Measurements from ENCODE around the gene KIF18B.

KIF18B gene

GRCh38 chr17:44947461-44948314 lies at the start of gene KIF18B:
Gene KIF18B, minus strand, starts transcription at chr17:44947773. Its CDS starts 11,429 bp downstream, at chr17:44936344.
- DNase-seq = peak; percentile 88

DNA sequence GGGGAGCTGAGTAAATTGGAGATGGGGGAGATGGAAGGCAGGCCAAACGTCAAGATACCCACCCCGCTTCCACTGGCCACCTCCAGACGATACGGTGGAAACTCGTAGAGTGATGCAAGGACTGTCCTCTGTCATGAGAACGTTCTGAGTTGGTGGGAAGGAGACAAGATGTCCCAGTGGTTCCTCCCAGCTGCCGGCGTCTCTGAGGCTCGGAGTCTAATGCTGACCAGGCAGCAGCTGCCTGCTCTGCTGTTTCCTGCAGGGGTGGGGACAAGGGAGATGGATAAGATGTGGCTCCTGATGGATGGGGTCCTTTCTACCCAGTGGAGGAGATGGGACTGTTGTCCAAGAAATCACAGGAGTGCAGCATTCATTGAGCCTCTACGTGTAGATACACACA lies 48.7 kb upstream of the KIF18B start:
- DNase-seq = no peak

DNA sequence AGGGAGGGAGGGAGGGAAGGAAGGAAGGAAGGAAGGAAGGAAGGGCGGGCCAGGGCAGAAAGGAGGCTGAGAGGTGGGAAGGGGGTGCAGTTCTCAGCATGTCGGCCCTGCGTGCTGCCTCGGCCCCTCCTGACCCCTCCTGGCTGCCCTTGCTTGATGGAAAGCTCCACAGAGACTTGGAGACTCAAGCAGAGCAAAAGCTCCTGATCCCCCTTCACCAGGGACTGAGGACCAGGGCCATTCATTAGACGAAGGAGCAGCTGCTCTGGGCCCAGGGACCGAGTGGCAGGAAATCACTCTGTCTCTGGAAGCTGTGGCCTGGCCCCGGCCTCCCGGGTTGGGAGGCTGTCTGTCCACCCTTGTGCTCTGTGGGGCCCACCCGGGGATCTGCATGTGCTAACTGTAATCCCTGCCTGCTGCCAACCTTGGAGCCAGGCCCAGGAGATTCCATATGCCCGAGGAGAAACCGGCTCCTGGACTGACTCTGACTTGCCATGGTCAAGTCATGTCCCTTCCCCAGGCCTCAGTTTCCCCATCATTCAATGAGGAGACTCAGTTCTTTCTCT lies 47.9 kb upstream of the KIF18B start:
- DNase-seq = no peak

- no peak for DNase-seq
Observed at GRCh38 chr17:44992242-44992939, 44.8 kb upstream of the KIF18B start.

GRCh38 chr17:44990994-44991393 lies 43.4 kb upstream of the KIF18B start:
- DNase-seq = no peak

DNA sequence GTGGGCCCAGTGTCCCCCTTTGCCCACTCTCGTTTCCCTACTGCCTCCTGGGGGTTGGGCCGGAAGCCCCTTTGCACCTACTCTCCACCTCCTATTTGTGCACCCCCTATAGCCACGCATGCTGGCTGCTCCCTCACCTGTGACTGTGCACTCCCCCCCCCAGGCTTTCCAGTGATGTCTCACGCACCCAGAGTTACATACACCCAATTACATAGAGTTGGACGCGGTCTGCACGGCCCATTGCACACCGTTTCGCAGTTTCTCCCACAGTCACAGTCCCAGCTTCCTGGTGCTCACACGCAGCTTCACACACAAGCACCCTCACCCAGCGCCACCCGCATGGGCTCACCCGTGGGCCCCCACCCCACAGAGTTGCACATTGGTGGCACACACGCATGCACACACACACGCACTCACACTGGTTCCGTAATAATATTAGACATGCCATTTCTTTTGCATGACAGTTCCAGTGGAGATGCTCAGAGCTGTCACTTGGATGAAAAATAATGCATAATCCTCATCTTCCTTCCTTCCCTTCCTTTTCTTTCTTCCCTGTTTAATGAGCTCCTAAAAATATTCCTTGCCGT lies 42.1 kb upstream of the KIF18B start:
- DNase-seq = no peak

- DNase-seq = no peak
Observed at GRCh38 chr17:44988044-44988942, 40.7 kb upstream of the KIF18B start.

DNA sequence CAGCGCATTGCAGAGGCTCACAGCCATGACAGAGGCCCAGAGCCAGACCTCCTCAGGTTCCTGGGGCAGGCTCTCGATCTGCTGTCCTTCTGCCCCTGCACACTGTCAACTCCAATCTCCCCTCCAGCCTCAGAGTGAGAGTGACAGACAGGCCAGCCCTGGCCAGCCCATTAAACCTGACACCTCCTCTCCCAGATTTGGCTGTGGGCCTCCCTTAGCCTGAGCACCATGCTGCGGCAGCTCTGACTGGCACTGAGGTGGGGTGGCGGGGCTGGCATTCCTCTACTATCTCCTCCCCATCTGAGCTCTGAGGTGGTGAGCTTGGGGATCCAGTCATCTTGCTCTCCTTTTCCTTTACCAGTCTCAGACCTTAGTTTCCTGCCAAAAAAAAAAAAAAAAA lies 36.0 kb upstream of the KIF18B start:
- DNase-seq = no peak

DNA sequence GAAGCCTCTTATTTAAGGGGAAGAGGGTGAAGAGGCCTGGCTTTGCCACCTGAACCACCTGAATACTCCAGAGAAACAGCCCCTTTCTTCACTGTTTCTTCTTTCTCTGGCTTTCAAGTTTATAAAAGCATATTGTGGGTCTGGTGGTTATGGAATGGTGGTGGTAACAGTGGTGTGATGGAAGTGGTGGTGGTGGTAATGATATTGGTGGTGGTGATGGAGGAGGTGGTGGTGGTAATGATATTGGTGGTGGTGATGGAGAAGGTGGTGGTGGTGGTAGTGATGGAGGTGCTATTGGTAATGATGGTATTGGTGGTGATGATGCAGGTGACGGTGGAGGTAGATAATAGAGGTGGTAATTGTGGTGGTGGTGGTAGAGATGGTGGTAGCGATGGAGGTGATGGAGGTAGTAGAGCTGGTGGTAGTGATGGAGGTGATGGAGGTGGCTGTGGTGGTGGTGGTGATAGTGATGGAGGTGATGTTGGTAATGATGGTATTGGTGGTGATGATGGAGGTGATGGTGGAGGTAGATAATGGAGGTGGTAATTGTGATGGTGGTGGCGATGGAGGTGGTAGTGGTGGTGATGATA lies 34.6 kb upstream of the KIF18B start:
- no peak for DNase-seq

DNA sequence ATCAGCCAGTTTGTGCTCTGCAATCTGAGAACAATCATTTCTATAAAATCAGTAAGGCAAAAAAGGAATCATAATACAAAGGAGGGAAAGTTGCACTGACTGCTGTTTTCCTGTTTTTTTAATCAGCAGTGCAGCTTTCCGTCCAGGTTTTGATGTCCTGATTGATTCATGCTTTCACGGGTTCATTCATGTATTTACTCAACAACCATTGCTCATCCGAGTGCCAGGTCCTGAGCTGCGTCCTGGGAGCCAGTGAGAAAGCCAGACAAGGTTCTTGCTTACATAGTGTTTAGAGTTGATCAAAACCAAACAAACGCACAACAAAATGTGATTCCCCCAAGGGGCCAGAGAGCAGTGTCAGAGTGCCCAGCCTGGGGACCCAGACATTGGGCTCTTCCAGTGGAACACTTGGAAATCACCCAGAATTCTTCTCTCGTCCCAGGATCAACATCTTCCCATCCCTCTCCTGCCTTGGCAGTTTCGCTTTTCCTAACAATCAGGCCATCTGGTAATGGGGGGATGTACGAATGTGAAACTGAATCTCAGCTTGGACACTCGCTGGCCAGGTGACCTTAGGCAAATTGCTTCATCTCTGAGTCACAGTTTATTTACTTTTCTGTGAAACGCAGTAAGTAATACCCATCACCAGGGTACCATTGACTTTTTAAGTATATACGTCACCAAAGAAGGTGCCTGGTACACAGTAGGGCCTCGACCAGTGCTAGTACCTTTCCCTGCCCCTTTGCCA lies 33.8 kb upstream of the KIF18B start:
- DNase-seq = no peak

DNA sequence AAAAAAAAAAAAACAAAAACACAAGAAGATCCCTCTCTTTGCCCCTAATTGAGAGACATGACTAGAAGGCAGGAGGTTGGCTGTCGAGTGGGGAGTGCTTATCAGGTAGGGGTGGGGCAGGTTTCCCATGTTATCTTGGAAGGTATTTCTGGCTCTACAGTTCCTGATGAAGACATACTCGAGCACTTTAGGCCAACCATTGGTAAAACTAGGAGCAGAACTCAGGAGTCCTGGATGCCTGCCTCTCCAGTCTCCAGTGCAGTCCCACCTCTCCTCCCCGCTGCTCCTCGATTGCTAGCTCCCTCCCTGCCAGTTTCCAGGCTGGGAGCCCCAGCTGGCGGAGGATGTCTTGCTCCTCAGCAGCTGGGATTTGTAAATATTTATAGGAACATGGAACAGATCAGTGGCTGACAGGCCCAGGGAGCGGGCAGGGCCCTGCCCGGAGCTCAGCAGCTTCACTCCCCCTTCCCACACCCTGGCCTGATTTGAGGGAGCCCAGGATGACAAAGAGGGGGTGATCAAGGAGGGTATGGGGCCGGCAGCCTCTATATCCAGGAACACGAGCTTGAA lies 31.9 kb upstream of the KIF18B start:
- DNase-seq = no peak

DNA sequence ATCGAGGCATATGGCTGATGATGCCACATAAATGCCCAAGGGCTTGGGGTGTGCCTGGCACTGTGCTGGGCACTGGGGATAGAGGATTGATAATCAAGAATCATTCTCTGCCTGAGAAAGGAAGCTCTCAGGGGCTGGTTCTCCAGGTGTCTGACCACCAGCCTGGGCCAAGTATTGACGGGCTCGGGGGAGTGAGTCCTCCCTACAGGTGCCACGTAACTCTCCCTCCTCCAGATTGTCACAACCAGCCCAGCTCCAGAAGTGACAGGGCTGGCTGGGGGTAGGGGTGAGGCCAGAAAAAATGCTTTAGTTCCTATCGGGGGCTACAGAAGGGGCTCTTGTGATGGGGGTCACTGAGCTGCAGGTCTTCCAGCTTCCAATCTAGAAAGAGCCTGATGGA lies 31.2 kb upstream of the KIF18B start:
- no peak for DNase-seq

- no peak for DNase-seq
Observed at GRCh38 chr17:44977814-44978550, 30.4 kb upstream of the KIF18B start.

DNA sequence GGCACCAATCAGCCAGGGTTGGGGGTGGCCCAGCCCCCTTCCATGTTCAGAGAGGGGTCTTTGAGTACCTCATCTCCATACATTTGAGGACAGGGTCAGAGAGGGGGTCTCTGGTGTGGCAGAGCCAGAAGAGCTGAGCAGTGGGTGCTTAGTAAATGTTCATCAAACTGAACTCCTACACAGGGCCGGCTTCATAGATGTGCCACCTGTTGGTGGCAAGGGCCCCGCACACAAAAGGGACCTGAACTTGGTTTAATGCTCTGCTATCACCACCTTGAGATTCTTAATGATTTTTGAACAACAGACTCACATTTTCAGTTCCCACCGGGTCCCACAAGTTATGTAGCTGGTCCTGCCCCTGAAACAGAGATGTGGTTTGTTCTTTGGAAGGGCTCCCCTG lies 29.5 kb upstream of the KIF18B start:
- no peak for DNase-seq

- no peak for DNase-seq
Observed at GRCh38 chr17:44976206-44976605, 28.6 kb upstream of the KIF18B start.

GRCh38 chr17:44972953-44973352 lies 25.4 kb upstream of the KIF18B start:
- no peak for DNase-seq

DNA sequence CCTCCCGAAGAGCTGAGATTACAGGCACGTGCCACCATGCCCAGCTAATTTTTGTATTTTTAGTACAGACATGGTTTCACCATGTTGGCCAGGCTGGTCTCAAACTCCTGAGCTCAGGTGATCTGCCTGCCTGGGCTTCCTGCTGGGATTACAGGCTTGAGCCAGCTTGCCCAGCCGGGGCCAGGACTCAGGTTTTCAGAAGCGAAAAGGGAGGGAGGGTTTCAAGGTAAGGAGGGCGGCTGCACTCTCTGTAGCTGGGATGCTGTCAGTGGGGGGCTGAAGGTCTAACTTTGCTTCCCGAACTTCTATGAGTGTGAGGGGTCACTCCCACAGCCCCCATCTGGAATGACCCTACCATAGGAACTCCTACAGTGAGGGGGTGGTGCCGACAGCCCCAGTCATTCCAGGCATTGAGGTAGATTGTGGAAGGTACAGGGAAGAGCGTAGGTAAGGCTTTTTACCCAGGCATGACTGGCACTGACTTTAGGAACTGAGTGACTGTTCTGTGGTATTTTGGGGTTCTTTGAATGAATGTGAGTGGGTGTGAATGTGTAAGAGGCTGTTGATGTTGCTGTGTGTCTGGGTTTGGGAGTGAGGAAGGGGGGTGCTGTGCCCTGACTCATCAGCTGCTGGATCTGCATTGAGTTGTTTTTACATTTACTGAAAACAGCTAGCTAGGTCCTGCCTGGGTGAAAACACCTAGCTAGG lies 24.4 kb upstream of the KIF18B start:
- DNase-seq = no peak

DNA sequence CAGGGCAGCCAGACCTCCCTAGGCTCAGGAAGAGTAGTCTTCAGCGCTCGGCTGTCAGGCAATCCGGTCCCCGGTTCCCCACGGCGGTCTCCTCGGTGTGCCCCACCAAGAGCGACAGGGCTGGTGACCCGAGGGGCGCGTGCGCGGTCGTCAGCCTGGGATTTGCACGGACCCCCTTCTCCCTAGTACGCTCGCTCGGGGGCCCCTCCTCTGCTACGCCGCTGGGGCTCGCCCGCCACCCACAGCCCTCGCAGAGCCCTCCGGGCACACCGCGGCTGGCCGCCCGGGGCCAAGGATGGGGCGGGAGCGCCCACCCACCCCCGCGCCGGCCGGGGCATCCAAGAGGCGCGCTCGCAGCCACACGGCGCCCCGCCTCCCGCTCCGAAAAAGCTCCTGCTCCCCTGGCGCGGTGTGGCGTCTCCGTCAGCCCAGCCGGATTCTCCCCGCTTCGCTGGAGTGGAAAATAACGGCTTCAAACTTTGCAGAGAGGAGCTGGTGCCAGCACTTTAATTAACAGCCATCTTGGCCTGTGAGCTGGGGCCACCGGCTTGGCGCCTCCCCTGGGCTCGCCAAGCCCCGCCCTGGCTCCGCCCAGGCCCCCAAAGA lies 22.7 kb upstream of the KIF18B start:
- no peak for DNase-seq

- DNase-seq = no peak
Observed at GRCh38 chr17:44969144-44969780, 21.7 kb upstream of the KIF18B start.
